ELR (cell line): ENCODE data around the gene DNAJC7.
"Not testable (repeated sequence)": the region's sequence is repeated elsewhere in the genome, so short reads cannot be mapped to it uniquely, and the experiment has no call there.

Experiments used
- DNase-seq: peaks from one replicate; pipeline ENCODE4 v3.0.0-alpha.2; 2015; ENCODE audit warnings: low read depth

Gene DNAJC7

GRCh38 chr17:42012363-42012762 is 4.9 kb downstream of the DNAJC7 start:
- not testable (repeated sequence) for DNase-seq

- DNase-seq: peak; percentile 66
Observed at GRCh38 chr17:42010898-42011516, 6.2 kb downstream of the DNAJC7 start.

GRCh38 chr17:42010266-42010680 is 7.0 kb downstream of the DNAJC7 start:
- DNase-seq: peak; percentile 59

GRCh38 chr17:42009170-42009569 is 8.1 kb downstream of the DNAJC7 start:
- DNase-seq: no peak

GRCh38 chr17:42005166-42005565 is 12.1 kb downstream of the DNAJC7 start:
- no peak for DNase-seq

GRCh38 chr17:42002792-42003301 is 14.4 kb downstream of the DNAJC7 start:
- DNase-seq: peak; percentile 68

GRCh38 chr17:42002175-42002791 is 15.0 kb downstream of the DNAJC7 start:
- DNase-seq: no peak

GRCh38 chr17:42001729-42002128 is 15.5 kb downstream of the DNAJC7 start:
- DNase-seq: no peak

GRCh38 chr17:42000413-42001133 is 16.7 kb downstream of the DNAJC7 start:
- no peak for DNase-seq

GRCh38 chr17:41998497-41998896 is 18.7 kb downstream of the DNAJC7 start:
- DNase-seq: no peak

GRCh38 chr17:41996855-41997164 is 20.4 kb downstream of the DNAJC7 start:
- DNase-seq: no peak

GRCh38 chr17:41992576-41992975 is 24.7 kb downstream of the DNAJC7 start:
- no peak for DNase-seq

- no peak for DNase-seq
Observed at GRCh38 chr17:41989702-41990419, 27.4 kb downstream of the DNAJC7 start.

GRCh38 chr17:41988418-41988817 is 28.8 kb downstream of the DNAJC7 start:
- no peak for DNase-seq

- no peak for DNase-seq
Observed at GRCh38 chr17:41987642-41988041, 29.6 kb downstream of the DNAJC7 start.

GRCh38 chr17:41986634-41987033 is 30.6 kb downstream of the DNAJC7 start:
- no peak for DNase-seq

- DNase-seq: no peak
Observed at GRCh38 chr17:41985919-41986318, 31.3 kb downstream of the DNAJC7 start.

GRCh38 chr17:41984454-41984853 is 32.8 kb downstream of the DNAJC7 start:
- no peak for DNase-seq

- no peak for DNase-seq
Observed at GRCh38 chr17:41982026-41982760, 35.0 kb downstream of the DNAJC7 start.

GRCh38 chr17:41977991-41978390 is 39.2 kb downstream of the DNAJC7 start:
- no peak for DNase-seq

- DNase-seq: no peak
Observed at GRCh38 chr17:41976142-41976768, 41.0 kb downstream of the DNAJC7 start.
